Spleen (tissue), 11 donors: ENCODE results near the gene CEP20. TPM values are rescaled to one million over a fixed set of nuclear protein-coding genes. Genes with fewer than 3 reads are reported as not detected.

ENCODE experiments used
- DNase-seq: peaks from one replicate; pipeline ENCODE4 v3.0.0-alpha.2; 2020
- H3K27ac ChIP-seq, 8 donors: fragments of 200-600 bp; sonication (generic) in 7 of 8; 1 replicate in 4 of 8; 2 replicates in 4 of 8; pipeline versions ENCODE4 v1.5.0 to v1.8.0; 2016 to 2021; ENCODE audit warnings: inconsistent platforms in 4 of 8, mild to moderate bottlenecking in 4 of 8, moderate library complexity in 1 of 8
- H3K27me3 ChIP-seq, 7 donors: fragments of 200-600 bp; sonication (generic) in 6 of 7; replicated peaks in 1 of 7; 1 replicate in 4 of 7; 2 replicates in 3 of 7; pipeline versions ENCODE4 v1.5.0 to v1.8.0; 2016 to 2021; ENCODE audit warnings: inconsistent platforms in 3 of 7, mild to moderate bottlenecking in 1 of 7
- H3K36me3 ChIP-seq, 6 donors: fragments of 200-600 bp; sonication (generic) in 5 of 6; 1 replicate in 4 of 6; 2 replicates in 2 of 6; pipeline versions ENCODE4 v1.5.0 to v1.8.0; 2016 to 2021; ENCODE audit warnings: inconsistent platforms in 2 of 6
- H3K4me1 ChIP-seq, 6 donors: fragments of 200-600 bp; sonication (generic) in 5 of 6; 1 replicate in 3 of 6; 2 replicates in 3 of 6; pipeline versions ENCODE4 v1.5.0 to v1.8.0; 2016 to 2021; ENCODE audit warnings: inconsistent platforms in 3 of 6
- H3K4me3 ChIP-seq, 8 donors: fragments of 200-600 bp; sonication (generic) in 7 of 8; 1 replicate in 4 of 8; 2 replicates in 4 of 8; pipeline versions ENCODE4 v1.5.0 to v1.8.0; 2016 to 2021; ENCODE audit warnings: inconsistent platforms in 4 of 8, mild to moderate bottlenecking in 4 of 8, moderate library complexity in 2 of 8
- H3K9me3 ChIP-seq, 8 donors: fragments of 200-600 bp; sonication (generic) in 7 of 8; 1 replicate in 4 of 8; 2 replicates in 4 of 8; pipeline versions ENCODE4 v1.5.0 to v1.8.0; 2016 to 2021; ENCODE audit warnings: inconsistent platforms in 4 of 8
- POLR2A ChIP-seq, 3 donors: fragments of 450-650 bp; IDR thresholded peaks; one replicate each; pipeline ENCODE4 v1.5.1; 2017; ENCODE audit warnings: antibody characterized with exemption in 3 of 3, mild to moderate bottlenecking in 1 of 3
- POLR2AphosphoS5 ChIP-seq, 3 donors: sonication (generic); formaldehyde crosslinking; IDR thresholded peaks; one replicate each; pipeline ENCODE4 v1.5.1; 2017; ENCODE audit warnings: antibody characterized with exemption in 3 of 3
- WGBS, 5 donors: extraction: QIAGEN DNeasy Blood & Tissue Kit in 3 of 5; methylation state at CpG; one replicate each; pipeline versions ENCODE4 v1.1.5 to v1.1.7; 2013 to 2018; 5-methylcytosine and 5-hydroxymethylcytosine counted together
- intact Hi-C: fragments of 100-400 bp; cut with DNase I; formaldehyde crosslinking; loops from one replicate; pipeline ENCODE4 v1.15.0; 2023; ENCODE audit warnings: low total_unique reads
- polyA plus RNA-seq, 3 donors: library from polyadenylated mRNA; stranded (reverse); fragments of 200-250 nt; gene quantifications; one replicate each; pipeline ENCODE4 v1.2.1, GENCODE V29; 2013
- total RNA-seq, 7 donors: library from RNA; depleted of rRNA in 3 of 7; stranded (reverse); fragments of >200 nt in 3 of 7; fragmentation: NEBNext Ultra II Directional in 4 of 7; extraction: Animal tissue kit (Norgen Biotek cat#: 25700) in 4 of 7; gene quantifications; one replicate each; pipeline versions ENCODE4 v1.1.0 to v1.2.1, GENCODE V29; 2016 to 2021
- TF ChIP-seq, protein P1 (sequence below), 11 experiments: fragments of 200-600 bp in 7 of 11; fragments of 450-650 bp in 4 of 11; sonication (generic) in 4 of 11; IDR thresholded peaks in 8 of 11; conservative IDR thresholded peaks in 3 of 11; 1 replicate in 7 of 11; 2 replicates in 4 of 11; pipeline versions ENCODE4 v1.4.0 to v1.8.0; 2016 to 2021; ENCODE audit warnings: antibody characterized with exemption in 11 of 11, inconsistent platforms in 4 of 11, mild to moderate bottlenecking in 1 of 11
- donor health status: healthy with polysubstance abuse.
- donor health status: DM: no; HTN: no; CAD: no; lungs with moderate emphysema.
- donor health status: DM: no; HTN: no; CAD: no.
- donor health status: Bipolar disorder and iron deficiency.
- donor health status: healthy.
- donor health status: DM: no; HTN: no; CAD: no.
- donor health status: DM: yes; HTN: yes; CAD: no.

The CEP20 gene
- total and polyA plus RNA-seq, 10 donors, result 14.7 to 29.2 (median 25.6) TPM

DNA sequence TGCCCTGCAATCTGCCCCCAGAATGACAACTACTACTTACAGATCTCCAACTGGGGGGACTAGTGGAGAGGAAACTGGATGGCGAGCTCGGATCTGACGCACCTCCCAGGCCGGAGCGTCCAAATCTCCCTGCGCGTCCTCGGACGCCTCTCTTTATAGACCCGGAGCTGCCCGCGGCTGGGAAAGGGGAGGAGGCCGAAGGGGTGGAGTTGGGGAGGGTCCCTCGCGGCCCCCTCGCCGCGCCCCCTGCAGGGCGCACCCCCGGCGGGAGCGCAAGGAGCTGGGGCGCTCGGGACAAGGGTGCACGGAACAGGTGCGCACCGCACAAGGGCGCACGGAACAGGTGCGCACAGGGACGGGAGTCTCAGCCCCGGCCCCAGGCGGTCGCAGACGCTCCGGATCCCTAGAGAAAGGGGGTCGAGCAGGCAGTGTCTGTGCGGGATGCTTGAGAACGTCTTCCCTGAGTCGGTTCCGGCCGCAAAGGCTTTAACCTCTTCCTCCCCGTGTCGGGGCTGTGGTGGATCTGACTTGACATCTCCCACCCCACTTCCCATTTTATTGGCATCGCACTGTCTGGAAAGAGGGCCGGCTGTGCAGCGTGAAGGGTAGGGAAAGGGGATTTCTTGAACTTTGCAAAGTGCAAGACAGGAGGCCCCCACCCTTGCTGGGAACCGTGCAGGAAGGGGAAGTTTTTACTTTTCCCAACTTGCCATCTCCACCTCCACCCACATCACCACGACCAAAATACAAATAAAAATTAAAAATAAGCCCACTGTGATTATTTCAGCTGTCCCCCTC, 31.3 kb downstream of the CEP20 start, which contains the start of gene MYH11:
MYH11 (minus strand) TSS at position 128 of the 798 bp plus-strand sequence. CDS start 18,776 bp downstream, outside the sequence.
- 1 to 2% (median 1%) methylated on average over 21 to 49 of the region's 49 CpGs for WGBS, 5 donors

DNA sequence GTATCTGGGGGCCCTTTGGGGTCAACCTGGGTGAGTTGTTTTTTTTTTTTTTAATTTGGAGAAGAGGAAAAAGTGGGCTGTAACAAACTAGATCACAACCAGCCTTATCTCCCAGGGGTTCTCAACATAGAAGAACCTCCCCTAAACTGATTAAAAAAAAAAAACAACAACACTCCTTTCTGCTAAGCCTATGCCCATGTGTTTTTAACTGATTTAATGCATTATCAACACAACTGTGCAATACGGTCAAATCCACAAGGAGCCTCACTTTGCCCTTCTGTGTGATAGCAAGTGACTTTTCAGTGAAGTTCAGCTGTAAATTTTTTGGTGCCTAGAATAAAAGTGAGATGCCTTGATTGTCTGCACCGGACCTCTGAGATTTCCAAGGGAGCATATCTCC, 32.2 kb downstream of the CEP20 start:
- no peaks in the 10 kb centered on the region for H3K36me3 ChIP-seq
- intact Hi-C loops, result no loop called here
- peaks cover 3 to 52% (median 24%) of the 10 kb centered on the region in 7 donors for H3K27me3 ChIP-seq
- peak overlapping the region in 6 of 8 donors; percentile 24 to 70 (median 46) for H3K27ac ChIP-seq
- peak overlapping the region in 7 of 8 donors; percentile 1 to 65 (median 36) for H3K4me3 ChIP-seq
- TF ChIP-seq, protein P1, sequence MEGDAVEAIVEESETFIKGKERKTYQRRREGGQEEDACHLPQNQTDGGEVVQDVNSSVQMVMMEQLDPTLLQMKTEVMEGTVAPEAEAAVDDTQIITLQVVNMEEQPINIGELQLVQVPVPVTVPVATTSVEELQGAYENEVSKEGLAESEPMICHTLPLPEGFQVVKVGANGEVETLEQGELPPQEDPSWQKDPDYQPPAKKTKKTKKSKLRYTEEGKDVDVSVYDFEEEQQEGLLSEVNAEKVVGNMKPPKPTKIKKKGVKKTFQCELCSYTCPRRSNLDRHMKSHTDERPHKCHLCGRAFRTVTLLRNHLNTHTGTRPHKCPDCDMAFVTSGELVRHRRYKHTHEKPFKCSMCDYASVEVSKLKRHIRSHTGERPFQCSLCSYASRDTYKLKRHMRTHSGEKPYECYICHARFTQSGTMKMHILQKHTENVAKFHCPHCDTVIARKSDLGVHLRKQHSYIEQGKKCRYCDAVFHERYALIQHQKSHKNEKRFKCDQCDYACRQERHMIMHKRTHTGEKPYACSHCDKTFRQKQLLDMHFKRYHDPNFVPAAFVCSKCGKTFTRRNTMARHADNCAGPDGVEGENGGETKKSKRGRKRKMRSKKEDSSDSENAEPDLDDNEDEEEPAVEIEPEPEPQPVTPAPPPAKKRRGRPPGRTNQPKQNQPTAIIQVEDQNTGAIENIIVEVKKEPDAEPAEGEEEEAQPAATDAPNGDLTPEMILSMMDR (IDR thresholded peaks at IDR 0.05 in 8 of 11, conservative IDR thresholded peaks at IDR 0.05 in 3 of 11), result no peak
- TF ChIP-seq POLR2AphosphoS5 (IDR thresholded peaks at IDR 0.05) (no peak), POLR2A (IDR thresholded peaks at IDR 0.05) (no peak)
- 35 to 52% (median 47%) methylated on average over 2 of the region's 2 CpGs for WGBS, 5 donors
- no peaks in the 10 kb centered on the region for H3K9me3 ChIP-seq
- H3K4me1 ChIP-seq, result peaks cover 5 to 37% (median 23%) of the 10 kb centered on the region in 6 donors
- no peak for DNase-seq

More for the DNA sequence above, 31.3 kb downstream of the CEP20 start, which contains the start of gene MYH11:
- Histone ChIP-seq H3K36me3 (no peaks in the 10 kb centered on the region), H3K9me3 (no peaks in the 10 kb centered on the region), H3K4me1 (peaks cover 5 to 37% (median 23%) of the 10 kb centered on the region in 6 donors), H3K4me3 (peak within 1 kb of the TSS; percentile 4 to 65 (median 34)), H3K27me3 (peaks cover 3 to 52% (median 24%) of the 10 kb centered on the region in 7 donors), H3K27ac (peak within 1 kb of the TSS in 6 of 8 donors; percentile 43 to 70 (median 60))
- TF ChIP-seq, protein P1 (IDR thresholded peaks at IDR 0.05 in 8 of 11, conservative IDR thresholded peaks at IDR 0.05 in 3 of 11), result no peak
- peak; percentile 70 to 78 (median 77) for TF ChIP-seq POLR2AphosphoS5 (IDR thresholded peaks at IDR 0.05)
- intact Hi-C loops, result no loop called here
- no peak for DNase-seq

DNA sequence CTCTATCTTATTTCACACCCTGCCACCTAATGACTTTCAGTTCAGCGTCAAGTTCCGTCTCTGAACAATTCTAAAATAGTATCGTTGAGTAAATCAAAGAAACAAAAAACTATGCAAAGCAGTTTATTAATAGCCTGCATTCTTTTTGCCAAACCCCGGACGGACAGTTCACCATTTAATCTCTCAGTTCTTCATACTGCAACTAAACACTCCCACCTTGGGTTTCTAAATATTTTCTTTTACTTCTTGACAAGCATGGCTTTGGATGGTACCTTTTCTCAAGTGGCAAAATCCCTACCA, 32.7 kb downstream of the CEP20 start:
- H3K9me3 ChIP-seq, result no peaks in the 10 kb centered on the region
- TF ChIP-seq POLR2AphosphoS5 (IDR thresholded peaks at IDR 0.05) (no peak), POLR2A (IDR thresholded peaks at IDR 0.05) (no peak)
- TF ChIP-seq, protein P1 (IDR thresholded peaks at IDR 0.05 in 8 of 11, conservative IDR thresholded peaks at IDR 0.05 in 3 of 11), result no peak
- H3K27ac ChIP-seq, result peak overlapping the region in 4 of 8 donors; percentile 17 to 65 (median 38)
- H3K36me3 ChIP-seq, result no peaks in the 10 kb centered on the region
- peaks cover 5 to 37% (median 23%) of the 10 kb centered on the region in 6 donors for H3K4me1 ChIP-seq
- no peak for DNase-seq
- WGBS, 5 donors, result 22 to 40% (median 37%) methylated on average over 5 of the region's 5 CpGs
- peak overlapping the region in 7 of 8 donors; percentile 1 to 65 (median 36) for H3K4me3 ChIP-seq
- intact Hi-C loops, result no loop called here
- H3K27me3 ChIP-seq, result peaks cover 3 to 52% (median 24%) of the 10 kb centered on the region in 7 donors
